H1 (cell line): ENCODE results near the gene FKBP6. TPM values are rescaled to one million over a fixed set of nuclear protein-coding genes. Genes with fewer than 3 reads are reported as not detected.

ENCODE experiments used
- CTCF ChIA-PET: fragments of 300-600 bp; sonication (Branson Sonifier 250); formaldehyde crosslinking; loops from one replicate; lab custom pipeline; 2021; ENCODE audit not compliant: partially characterized antibody; lab: Charles Lee
- POLR2A ChIA-PET: fragments of 300-600 bp; sonication (Branson Sonifier 250); formaldehyde crosslinking; loops from one replicate; lab custom pipeline; 2021; ENCODE audit warnings: inconsistent platforms; ENCODE audit not compliant: partially characterized antibody; lab: Charles Lee
- DNase-seq, 2 experiments: peaks; one replicate each; pipeline versions ENCODE4 v3.0.0 to v3.0.0-alpha.2; 2010 to 2022; ENCODE audit warnings: low spot score in 2 of 2, low read depth in 1 of 2, mixed read lengths in 1 of 2
- FAIRE-seq: peaks from 2 replicates; lab custom pipeline; 2011; peaks lifted over from hg19 to GRCh38; lab: Jason Lieb, UNC
- H2AFZ ChIP-seq: 2 replicates; pipeline ENCODE4 v1.8.1; 2012; ENCODE audit warnings: low read length, inconsistent platforms
- H2AK5ac ChIP-seq: 2 replicates; pipeline ENCODE4 v1.6.1; 2013; ENCODE audit warnings: low read depth, low read length
- H2BK120ac ChIP-seq: replicated peaks from 2 replicates; pipeline ENCODE3; 2013; ENCODE audit warnings: low read depth, low read length, inconsistent platforms
- H2BK12ac ChIP-seq: 2 replicates; pipeline ENCODE4 v1.6.1; 2013; ENCODE audit warnings: low read depth, low read length
- H2BK15ac ChIP-seq: 2 replicates; pipeline ENCODE4 v1.6.1; 2013; ENCODE audit warnings: low read length
- H2BK20ac ChIP-seq: 2 replicates; pipeline ENCODE4 v1.6.1; 2013; ENCODE audit warnings: low read length
- H2BK5ac ChIP-seq: 2 replicates; pipeline ENCODE4 v1.6.1; 2013; ENCODE audit warnings: low read depth, low read length
- H3K14ac ChIP-seq: 2 replicates; pipeline ENCODE4 v1.6.1; 2013; ENCODE audit warnings: inconsistent platforms; ENCODE audit not compliant: insufficient read length
- H3K18ac ChIP-seq: 2 replicates; pipeline ENCODE4 v1.6.1; 2013; ENCODE audit warnings: low read length; ENCODE audit errors: extremely low read depth
- H3K23ac ChIP-seq: 2 replicates; pipeline ENCODE4 v1.6.1; 2013; ENCODE audit warnings: inconsistent platforms; ENCODE audit not compliant: insufficient read length
- H3K23me2 ChIP-seq: 2 replicates; pipeline ENCODE4 v1.6.1; 2013; ENCODE audit warnings: low read depth, low read length
- H3K27ac ChIP-seq: 2 replicates; pipeline ENCODE4 v1.6.1; 2011; ENCODE audit warnings: low read depth, low read length, inconsistent platforms
- H3K27me3 ChIP-seq, 4 experiments: replicated peaks in 1 of 4; 1 replicate in 1 of 4; 2 replicates in 3 of 4; pipeline versions ENCODE4 v1.6.1 to v1.8.1; 2011 to 2013; ENCODE audit warnings: low read length in 3 of 4, mild to moderate bottlenecking in 3 of 4, inconsistent platforms in 2 of 4, mixed read lengths in 2 of 4, moderate library complexity in 1 of 4; ENCODE audit not compliant: control insufficient read depth in 3 of 4, insufficient read depth in 3 of 4; ENCODE audit errors: extremely low read depth in 1 of 4
- H3K36me3 ChIP-seq, 4 experiments: 2 replicates each; pipeline versions ENCODE4 v1.6.1 to v1.8.1; 2011 to 2013; ENCODE audit warnings: mild to moderate bottlenecking in 4 of 4, low read length in 3 of 4, moderate library complexity in 2 of 4, control low read depth in 1 of 4, inconsistent platforms in 1 of 4; ENCODE audit not compliant: insufficient read depth in 4 of 4, control insufficient read depth in 2 of 4
- H3K4ac ChIP-seq: replicated peaks from 2 replicates; pipeline ENCODE3; 2013; ENCODE audit warnings: low read length, low read depth, mixed read lengths, inconsistent platforms; ENCODE audit not compliant: insufficient read length
- H3K4me1 ChIP-seq, 4 experiments: replicated peaks in 1 of 4; 1 replicate in 1 of 4; 2 replicates in 3 of 4; pipeline versions ENCODE4 v1.6.1 to v1.8.1; 2011 to 2013; ENCODE audit warnings: low read length in 3 of 4, inconsistent platforms in 2 of 4, mixed read lengths in 1 of 4; ENCODE audit not compliant: insufficient read depth in 4 of 4, control insufficient read depth in 3 of 4
- H3K4me2 ChIP-seq, 2 experiments: 2 replicates each; pipeline versions ENCODE4 v1.6.1 to v1.8.1; 2011 to 2013; ENCODE audit warnings: low read depth in 2 of 2, low read length in 2 of 2, control low read depth in 1 of 2, inconsistent platforms in 1 of 2, mild to moderate bottlenecking in 1 of 2; ENCODE audit not compliant: insufficient read depth in 1 of 2
- H3K4me3 ChIP-seq, 4 experiments: fragments of 200-600, 300-600 bp in 1 of 4; sonication (generic), shearing (Covaris generic), sonication (Bioruptor Twin) in 1 of 4; 2 replicates each; pipeline versions ENCODE4 v1.5.1 to v1.8.1; 2011 to 2016; ENCODE audit warnings: low read length in 4 of 4, low read depth in 3 of 4, control low read depth in 2 of 4, inconsistent platforms in 2 of 4, mild to moderate bottlenecking in 2 of 4, mixed read lengths in 1 of 4, moderate library complexity in 1 of 4; ENCODE audit not compliant: insufficient read depth in 2 of 4; ENCODE audit errors: extremely low read depth in 1 of 4
- H3K56ac ChIP-seq: replicated peaks from 2 replicates; pipeline ENCODE3; 2013; ENCODE audit warnings: low read depth, mild to moderate bottlenecking, mixed read lengths, low read length, inconsistent platforms; ENCODE audit not compliant: insufficient read length
- H3K79me1 ChIP-seq: 2 replicates; pipeline ENCODE4 v1.6.1; 2013; ENCODE audit warnings: low read depth, low read length, control low read depth
- H3K79me2 ChIP-seq, 2 experiments: 2 replicates each; pipeline versions ENCODE4 v1.6.1 to v1.8.1; 2012 to 2013; ENCODE audit warnings: low read length in 2 of 2, mild to moderate bottlenecking in 2 of 2, inconsistent platforms in 1 of 2; ENCODE audit not compliant: insufficient read depth in 2 of 2, control insufficient read depth in 1 of 2
- H3K9ac ChIP-seq, 4 experiments: replicated peaks in 1 of 4; 1 replicate in 1 of 4; 2 replicates in 3 of 4; pipeline versions ENCODE4 v1.6.1 to v1.8.1; 2011 to 2013; ENCODE audit warnings: low read depth in 3 of 4, low read length in 3 of 4, control low read depth in 2 of 4, mild to moderate bottlenecking in 2 of 4, moderate library complexity in 2 of 4, inconsistent platforms in 1 of 4; ENCODE audit errors: extremely low read depth in 1 of 4
- H3K9me3 ChIP-seq, 2 experiments: 2 replicates each; pipeline versions ENCODE4 v1.6.1 to v1.8.1; 2012 to 2013; ENCODE audit warnings: mild to moderate bottlenecking in 2 of 2, moderate library complexity in 2 of 2, control low read depth in 1 of 2, inconsistent platforms in 1 of 2, low read depth in 1 of 2, low read length in 1 of 2, mixed read lengths in 1 of 2; ENCODE audit not compliant: insufficient read depth in 2 of 2
- H4K20me1 ChIP-seq, 2 experiments: replicated peaks in 1 of 2; 2 replicates each; pipeline versions ENCODE3 to v1.8.1; 2011 to 2013; ENCODE audit warnings: inconsistent platforms in 2 of 2, low read length in 2 of 2, mild to moderate bottlenecking in 1 of 2; ENCODE audit not compliant: insufficient read depth in 2 of 2, control insufficient read depth in 1 of 2
- H4K5ac ChIP-seq: 2 replicates; pipeline ENCODE4 v1.6.1; 2013; ENCODE audit warnings: low read length, low read depth, mixed read lengths, inconsistent platforms; ENCODE audit not compliant: insufficient read length
- H4K8ac ChIP-seq: 2 replicates; pipeline ENCODE4 v1.8.0; 2013; ENCODE audit warnings: mild to moderate bottlenecking, moderate library complexity, low read length, inconsistent platforms; ENCODE audit not compliant: insufficient read depth; ENCODE audit errors: extremely low read depth
- H4K91ac ChIP-seq: replicated peaks from 2 replicates; pipeline ENCODE3; 2013; ENCODE audit warnings: low read length, mixed read lengths, inconsistent platforms; ENCODE audit not compliant: insufficient read length
- E2F6 ChIP-seq: IDR thresholded peaks from 2 replicates; pipeline ENCODE4 v1.6.1; 2012; ENCODE audit warnings: inconsistent platforms
- GABPA ChIP-seq: IDR thresholded peaks from 2 replicates; pipeline ENCODE4 v1.6.1; 2011; ENCODE audit warnings: mild to moderate bottlenecking, low read length, moderate library complexity, borderline replicate concordance; ENCODE audit not compliant: insufficient read depth
- HDAC2 ChIP-seq, 2 experiments: fragments of 300-600 bp in 1 of 2; sonication (generic) in 1 of 2; IDR thresholded peaks; 2 replicates each; pipeline ENCODE4 v1.6.1; 2011 to 2012; ENCODE audit warnings: low read depth in 2 of 2, low read length in 2 of 2, mild to moderate bottlenecking in 2 of 2, moderate library complexity in 2 of 2, borderline replicate concordance in 1 of 2, inconsistent platforms in 1 of 2
- KDM4A ChIP-seq: IDR thresholded peaks from one replicate; pipeline ENCODE4 v1.7.1; 2012; ENCODE audit warnings: low read depth, mild to moderate bottlenecking, moderate library complexity, low read length, inconsistent platforms; ENCODE audit not compliant: severe bottlenecking
- POLR2AphosphoS5 ChIP-seq: IDR thresholded peaks from 2 replicates; pipeline ENCODE4 v1.6.1; 2011; ENCODE audit warnings: low read depth, low read length
- SP2 ChIP-seq: IDR thresholded peaks from 2 replicates; pipeline ENCODE4 v1.6.1; 2012; ENCODE audit warnings: mild to moderate bottlenecking, low read length, inconsistent platforms
- SRF ChIP-seq: IDR thresholded peaks from 2 replicates; pipeline ENCODE4 v1.6.1; 2011; ENCODE audit warnings: mild to moderate bottlenecking, low read depth, low read length, moderate library complexity
- TAF7 ChIP-seq: optimal IDR thresholded peaks from 2 replicates; pipeline ENCODE3; 2011; ENCODE audit warnings: low read depth, mild to moderate bottlenecking, inconsistent platforms, low read length, moderate library complexity, borderline replicate concordance
- WGBS, 2 experiments: shearing (Covaris generic) in 1 of 2; methylation state at CpG; one replicate each; pipeline versions ENCODE4 v1.1.6 to v1.1.7; 2013 to 2015; ENCODE audit warnings: low lambda C conversion rate in 2 of 2, mixed read lengths in 2 of 2, inconsistent platforms in 1 of 2, low coverage in 1 of 2, missing lambda C conversion rate in 1 of 2; ENCODE audit not compliant: insufficient replicate concordance in 2 of 2, insufficient coverage in 1 of 2, insufficient read length in 1 of 2; ENCODE audit errors: extremely low coverage in 1 of 2, missing lambda C conversion rate in 1 of 2; 5-methylcytosine and 5-hydroxymethylcytosine counted together
- polyA plus RNA-seq, 7 experiments: library from polyadenylated mRNA; depleted of rRNA in 3 of 7; stranded (reverse) in 5 of 7; unstranded in 2 of 7; fragments of >200 nt in 5 of 7; fragments of 200-250 nt in 2 of 7; gene quantifications; 1 replicate in 5 of 7; 2 replicates in 1 of 7; 4 replicates in 1 of 7; pipeline versions ENCODE4 v1.2.1 to v1.2.3, GENCODE V29; 2011 to 2013; ENCODE audit warnings: missing spikeins in 2 of 7, mixed read lengths in 2 of 7
- total RNA-seq: library from RNA; stranded (reverse); fragmentation: NEBNext Ultra II Directional; extraction: Animal tissue kit (Norgen Biotek cat#: 25700); gene quantifications from 2 replicates; pipeline ENCODE4 v1.2.1, GENCODE V29; 2021

Gene FKBP6
- total and polyA plus RNA-seq, 2 of the 8 experiments (the other 6 are each of a cell fraction or from before 2014, with no cell fraction given): 0.14 to 0.19 TPM

- CTCF ChIA-PET: no interaction called here
- Histone ChIP-seq H3K23me2 (no peaks in the 10 kb centered on the region), H3K23ac (no peak overlapping the region), H3K9ac (no peak overlapping the region), H4K5ac (no peak overlapping the region), H4K20me1 (peaks cover 0 to 2% of the 10 kb centered on the region in 2 experiments), H3K4ac (no peak overlapping the region), H4K91ac (no peak overlapping the region), H3K4me2 (no peak overlapping the region), H3K18ac (no peak overlapping the region), H3K36me3 (no peaks in the 10 kb centered on the region), H2BK120ac (no peak overlapping the region), H2BK15ac (no peak overlapping the region), H3K9me3 (no peaks in the 10 kb centered on the region), H3K27ac (no peak overlapping the region), H3K27me3 (no peaks in the 10 kb centered on the region), H2AK5ac (no peak overlapping the region; the same call in 1 of the 2 replicates), H2BK20ac (no peak overlapping the region), H4K8ac (no peak overlapping the region; the same call in 1 of the 2 replicates), H2AFZ (no peak overlapping the region; the same call in 1 of the 2 replicates), H3K14ac (no peak overlapping the region), H2BK5ac (no peak overlapping the region), H3K4me3 (no peak overlapping the region), H2BK12ac (no peak overlapping the region), H3K79me1 (no peaks in the 10 kb centered on the region), H3K4me1 (peaks cover 0 to 5% (median 0%) of the 10 kb centered on the region in 4 experiments; a peak in 1 of 7 replicates), H3K56ac (no peak overlapping the region), H3K79me2 (no peaks in the 10 kb centered on the region)
- 89% methylated on average over 13 of the region's 13 CpGs; no CpG with 5 or more reads in 1 of the 2 experiments for WGBS, 2 experiments
- TF ChIP-seq POLR2AphosphoS5: no peak
- TF ChIP-seq E2F6: no peak
- no peak for TF ChIP-seq HDAC2 (IDR thresholded peaks at IDR 0.05; ENCODE audit: borderline replicate concordance in 1 of 2, low read depth in 2 of 2, low read length in 2 of 2)
- no peak for TF ChIP-seq KDM4A
- no peak for TF ChIP-seq SRF
- TF ChIP-seq SP2: no peak
- no peak for TF ChIP-seq GABPA
- no peak for TF ChIP-seq TAF7
- POLR2A ChIA-PET: no interaction called here
- FAIRE-seq (no peak), DNase-seq (no peak)
Measured at GRCh38 chr7:73359746-73360375, 31.9 kb downstream of the FKBP6 start.
